Activated T-cell treated with anti-CD3 and anti-CD28 coated beads, Interleukin-2, amount 50 U/mL, for 72 hours (primary cell): ENCODE results near the gene KATNAL1. TPM values are rescaled to one million over a fixed set of nuclear protein-coding genes. Genes with fewer than 3 reads are reported as not detected.

Experiments
- ATAC-seq, 2 donors: fragments of 150-1000 bp; cut with Tn5 transposase; replicated peaks in 1 of 2; 2 replicates each; pipeline ENCODE4 v1.10.0; 2021; ENCODE audit warnings: moderate library complexity in 2 of 2, mild to moderate bottlenecking in 1 of 2
- DNase-seq, 2 donors: peaks; one replicate each; pipeline ENCODE4 v3.0.0; 2021 to 2022; ENCODE audit warnings: mixed read lengths in 1 of 2
- H3K27ac Mint-ChIP-seq: one replicate; pipeline ENCODE4 v1.8.0; 2022; ENCODE audit warnings: mild to moderate bottlenecking, moderate library complexity, mixed read lengths
- H3K27me3 Mint-ChIP-seq: one replicate; pipeline ENCODE4 v1.8.0; 2022; ENCODE audit warnings: low read depth, mixed read lengths
- H3K36me3 Mint-ChIP-seq, 2 donors: one replicate each; pipeline ENCODE4 v1.8.0; 2022; ENCODE audit warnings: mixed read lengths in 2 of 2, mild to moderate bottlenecking in 1 of 2; ENCODE audit not compliant: insufficient read depth in 2 of 2
- H3K4me1 Mint-ChIP-seq: one replicate; pipeline ENCODE4 v1.8.0; 2022; ENCODE audit warnings: low read depth, mixed read lengths
- H3K4me3 Mint-ChIP-seq, 2 donors: one replicate each; pipeline ENCODE4 v1.8.0; 2022; ENCODE audit warnings: mild to moderate bottlenecking in 2 of 2, mixed read lengths in 2 of 2, moderate library complexity in 2 of 2
- H3K9me3 Mint-ChIP-seq, 2 donors: one replicate each; pipeline ENCODE4 v1.8.0; 2022; ENCODE audit warnings: mixed read lengths in 2 of 2
- total RNA-seq, 2 donors: library from RNA; stranded (reverse); gene quantifications; one replicate each; pipeline ENCODE4 v1.2.3, GENCODE V29; 2022

Gene KATNAL1
- total RNA-seq, 2 donors from 2014 or later = 17.9 to 25.5 TPM

DNA sequence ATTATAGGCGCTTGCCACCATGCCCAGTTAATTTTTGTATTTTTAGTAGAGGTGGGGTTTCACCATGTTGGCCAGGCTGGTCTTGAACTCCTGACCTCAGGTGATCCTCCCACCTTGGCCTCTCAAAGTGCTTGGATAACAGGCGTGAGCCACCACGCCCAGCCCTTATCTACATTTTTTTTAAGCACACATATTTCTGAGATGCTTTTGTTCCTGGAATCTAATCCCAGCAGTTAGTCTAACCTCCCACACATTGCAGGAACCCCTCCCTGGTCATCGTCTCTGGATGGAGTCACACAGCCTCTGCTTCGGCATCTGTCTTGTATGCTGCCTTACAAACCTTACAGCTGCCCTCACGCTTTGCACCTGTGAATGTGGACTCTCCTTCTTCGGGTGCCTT, 15.1 kb upstream of the KATNAL1 start:
- no peaks in the 10 kb centered on the region for H3K27me3 Mint-ChIP-seq
- ATAC-seq = no peak
- H3K36me3 Mint-ChIP-seq = no peaks in the 10 kb centered on the region

GRCh38 chr13:30321256-30321655, 13.9 kb upstream of the KATNAL1 start:
- Mint-ChIP-seq H3K27me3 (no peaks in the 10 kb centered on the region), H3K27ac (no peak overlapping the region), H3K4me3 (no peak overlapping the region), H3K4me1 (peaks cover 5% of the 10 kb centered on the region), H3K36me3 (no peaks in the 10 kb centered on the region), H3K9me3 (no peaks in the 10 kb centered on the region)
- ATAC-seq = no peak
- DNase-seq = no peak

More for the DNA sequence above, 15.1 kb upstream of the KATNAL1 start:
- Mint-ChIP-seq H3K4me1 (peaks cover 5% of the 10 kb centered on the region), H3K4me3 (no peak overlapping the region), H3K9me3 (no peaks in the 10 kb centered on the region), H3K27ac (no peak overlapping the region)
- no peak for DNase-seq

DNA sequence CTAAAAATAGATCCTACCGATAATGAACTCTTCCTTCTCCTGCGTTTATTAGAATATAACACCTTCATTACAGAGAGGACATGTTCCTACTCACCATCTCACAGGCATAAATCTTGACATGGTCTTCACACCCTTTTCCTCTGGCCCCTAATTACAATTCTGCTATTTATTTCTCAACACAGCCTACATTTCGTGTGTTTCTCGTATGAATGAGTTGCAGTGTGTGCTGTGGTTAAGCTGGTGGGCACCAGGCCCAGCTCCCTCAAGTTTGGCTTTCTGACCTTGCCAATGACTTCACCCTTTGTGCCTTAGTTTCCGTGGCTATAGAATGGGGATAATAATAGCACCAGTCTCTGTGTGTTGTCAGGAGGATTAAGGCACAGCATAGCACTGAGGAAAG, 12.3 kb upstream of the KATNAL1 start:
- DNase-seq (no peak), ATAC-seq (no peak)
- Mint-ChIP-seq H3K27me3 (no peaks in the 10 kb centered on the region), H3K4me1 (no peaks in the 10 kb centered on the region), H3K9me3 (no peaks in the 10 kb centered on the region), H3K36me3 (no peaks in the 10 kb centered on the region), H3K27ac (no peak overlapping the region), H3K4me3 (no peak overlapping the region)

GRCh38 chr13:30319130-30319529, 11.8 kb upstream of the KATNAL1 start:
- ATAC-seq = no peak
- Mint-ChIP-seq H3K4me3 (no peak overlapping the region), H3K27ac (no peak overlapping the region), H3K36me3 (no peaks in the 10 kb centered on the region), H3K27me3 (no peaks in the 10 kb centered on the region), H3K4me1 (no peaks in the 10 kb centered on the region), H3K9me3 (no peaks in the 10 kb centered on the region)
- DNase-seq = no peak

GRCh38 chr13:30318026-30318425, 10.7 kb upstream of the KATNAL1 start:
- H3K4me3 Mint-ChIP-seq = no peak overlapping the region
- H3K27ac Mint-ChIP-seq = no peak overlapping the region
- no peak for ATAC-seq
- H3K4me1 Mint-ChIP-seq = peaks cover 9% of the 10 kb centered on the region
- no peak for DNase-seq
- H3K9me3 Mint-ChIP-seq = no peaks in the 10 kb centered on the region
- no peaks in the 10 kb centered on the region for H3K27me3 Mint-ChIP-seq
- H3K36me3 Mint-ChIP-seq = no peaks in the 10 kb centered on the region

DNA sequence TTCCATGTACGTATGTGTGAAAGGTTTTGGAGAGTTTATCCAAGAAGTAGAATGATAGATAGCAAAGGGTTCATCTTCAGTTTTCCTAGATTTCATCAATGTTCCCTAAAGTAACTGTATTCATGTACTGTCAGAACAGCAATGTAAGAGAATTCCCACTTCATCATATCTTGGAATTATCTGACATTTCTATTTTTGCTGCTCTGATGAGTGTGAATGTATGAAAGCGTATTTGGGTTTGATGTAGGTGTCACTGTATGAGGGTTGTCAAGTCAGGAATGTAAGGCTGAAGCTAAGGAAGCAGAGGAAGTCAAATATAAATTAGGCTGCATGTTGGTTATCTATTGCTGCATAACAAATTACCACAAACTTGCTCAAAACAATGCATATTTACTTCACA, 7.2 kb upstream of the KATNAL1 start:
- no peaks in the 10 kb centered on the region for H3K27me3 Mint-ChIP-seq
- H3K36me3 Mint-ChIP-seq = no peaks in the 10 kb centered on the region
- no peaks in the 10 kb centered on the region for H3K9me3 Mint-ChIP-seq
- peaks cover 11% of the 10 kb centered on the region for H3K4me1 Mint-ChIP-seq
- no peak overlapping the region for H3K27ac Mint-ChIP-seq
- ATAC-seq (no peak), DNase-seq (no peak)
- no peak overlapping the region for H3K4me3 Mint-ChIP-seq

DNA sequence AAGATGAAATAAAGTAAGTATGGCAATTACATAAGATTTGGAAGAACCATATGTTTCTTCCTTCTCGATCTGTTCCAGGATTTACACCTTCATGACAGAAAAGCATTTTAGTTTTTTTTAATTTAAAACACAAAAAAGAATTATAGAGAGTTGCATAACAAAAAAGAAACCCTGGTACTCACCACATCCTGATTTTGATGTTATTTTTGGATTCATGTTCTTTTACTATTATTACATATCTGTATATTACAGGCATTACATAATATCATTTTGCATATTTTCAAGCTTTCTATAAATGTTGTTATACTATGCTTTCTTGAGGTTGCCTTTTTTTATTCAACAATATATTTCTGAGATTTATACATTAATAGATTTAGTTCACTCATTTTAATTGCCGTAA, 6.7 kb upstream of the KATNAL1 start:
- Mint-ChIP-seq H3K4me3 (no peak overlapping the region), H3K36me3 (no peaks in the 10 kb centered on the region), H3K9me3 (no peaks in the 10 kb centered on the region), H3K4me1 (peaks cover 16% of the 10 kb centered on the region), H3K27ac (no peak overlapping the region), H3K27me3 (no peaks in the 10 kb centered on the region)
- ATAC-seq (no peak), DNase-seq (no peak)

DNA sequence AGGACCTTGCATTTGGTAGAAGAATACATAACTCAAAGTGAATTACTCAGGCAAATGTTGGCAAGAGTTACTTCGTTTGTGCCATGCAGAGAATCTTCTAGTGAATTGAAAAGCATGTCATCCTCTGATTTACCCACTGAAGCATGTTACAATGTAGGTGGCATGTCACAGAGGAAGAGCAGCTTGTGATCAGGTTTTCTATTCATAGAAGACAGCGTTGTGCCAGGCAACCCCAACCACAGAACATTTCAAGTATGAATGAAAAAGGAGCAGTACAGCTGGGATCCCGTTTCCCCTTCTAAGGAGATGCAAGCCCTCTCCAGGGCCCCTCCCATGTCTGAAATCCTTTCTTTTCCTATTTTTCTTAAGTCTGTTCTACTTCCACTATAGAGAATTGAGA, 6.0 kb upstream of the KATNAL1 start:
- H3K27ac Mint-ChIP-seq = no peak overlapping the region
- DNase-seq = no peak
- H3K4me1 Mint-ChIP-seq = peaks cover 23% of the 10 kb centered on the region
- no peaks in the 10 kb centered on the region for H3K27me3 Mint-ChIP-seq
- no peaks in the 10 kb centered on the region for H3K9me3 Mint-ChIP-seq
- H3K4me3 Mint-ChIP-seq = no peak overlapping the region
- H3K36me3 Mint-ChIP-seq = no peaks in the 10 kb centered on the region
- no peak for ATAC-seq

DNA sequence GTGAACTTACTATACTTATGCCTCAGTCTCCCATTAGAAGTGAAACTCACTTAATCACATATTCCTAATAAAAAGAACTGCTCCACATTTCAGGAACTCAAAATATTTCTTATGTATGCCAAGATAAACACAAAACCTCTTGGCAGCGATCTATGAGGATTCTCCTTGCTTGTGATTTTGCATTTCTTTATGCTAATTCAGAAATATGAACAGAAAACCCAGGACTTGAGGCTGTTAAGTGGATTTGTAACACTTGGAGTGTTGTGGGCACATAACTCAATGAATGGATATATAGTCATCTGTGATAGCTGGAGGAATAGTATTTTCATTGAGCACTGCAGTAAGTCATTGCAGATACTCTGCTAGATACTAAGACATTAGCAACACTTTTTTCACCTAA, 5.6 kb upstream of the KATNAL1 start:
- no peaks in the 10 kb centered on the region for H3K9me3 Mint-ChIP-seq
- H3K36me3 Mint-ChIP-seq = no peaks in the 10 kb centered on the region
- DNase-seq = no peak

DNA sequence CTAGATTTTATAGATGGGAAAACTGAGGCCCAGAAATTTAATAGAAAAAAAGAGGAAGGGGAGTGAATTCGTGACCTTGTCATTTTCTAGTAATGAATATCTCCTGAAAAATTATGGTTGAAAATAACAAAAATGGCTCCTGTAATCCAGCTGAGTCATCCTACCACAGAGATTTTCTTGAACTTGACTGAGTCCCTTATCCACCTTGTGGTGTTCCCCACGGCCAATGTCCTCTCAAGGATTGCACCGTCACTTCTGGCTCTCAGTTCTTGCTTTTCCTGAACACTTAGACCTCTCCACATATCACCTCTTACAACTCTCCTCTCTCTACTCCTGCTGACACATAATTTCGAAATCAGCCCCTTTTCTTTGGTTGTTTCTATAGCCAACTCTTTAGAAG, 1.2 kb upstream of the KATNAL1 start:
- no peak for ATAC-seq
- no peaks in the 10 kb centered on the region for H3K36me3 Mint-ChIP-seq
- no peaks in the 10 kb centered on the region for H3K27me3 Mint-ChIP-seq
- no peak for DNase-seq
- H3K4me3 Mint-ChIP-seq = peak overlapping the region; percentile 37
- H3K27ac Mint-ChIP-seq = peak overlapping the region; percentile 2
- no peaks in the 10 kb centered on the region for H3K9me3 Mint-ChIP-seq
- peaks cover 42% of the 10 kb centered on the region for H3K4me1 Mint-ChIP-seq

More for the DNA sequence above, 5.6 kb upstream of the KATNAL1 start:
- Mint-ChIP-seq H3K4me1 (peaks cover 23% of the 10 kb centered on the region), H3K27me3 (no peaks in the 10 kb centered on the region), H3K4me3 (no peak overlapping the region), H3K27ac (no peak overlapping the region)
- no peak for ATAC-seq

DNA sequence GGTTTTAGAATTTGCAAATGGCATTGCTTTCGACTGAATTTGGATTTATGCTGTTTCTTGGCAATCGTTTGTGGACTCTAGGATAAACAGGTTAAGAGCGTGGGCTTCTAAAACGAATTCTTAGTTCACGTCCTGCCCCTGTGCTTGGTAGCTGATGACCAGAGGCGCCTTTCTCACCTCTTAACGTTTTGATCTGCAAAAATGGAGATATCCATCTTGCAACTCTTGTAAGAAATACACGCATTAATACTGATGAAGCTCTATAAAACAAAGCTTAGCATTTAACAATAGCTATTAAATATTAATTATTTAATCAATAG, 580 bp upstream of the KATNAL1 start:
- Mint-ChIP-seq H3K4me3 (peak overlapping the region; percentile 86 to 96), H3K4me1 (peaks cover 37% of the 10 kb centered on the region), H3K9me3 (no peaks in the 10 kb centered on the region), H3K27ac (no peak overlapping the region), H3K36me3 (no peaks in the 10 kb centered on the region), H3K27me3 (no peaks in the 10 kb centered on the region)
- ATAC-seq = no peak
- DNase-seq = no peak

DNA sequence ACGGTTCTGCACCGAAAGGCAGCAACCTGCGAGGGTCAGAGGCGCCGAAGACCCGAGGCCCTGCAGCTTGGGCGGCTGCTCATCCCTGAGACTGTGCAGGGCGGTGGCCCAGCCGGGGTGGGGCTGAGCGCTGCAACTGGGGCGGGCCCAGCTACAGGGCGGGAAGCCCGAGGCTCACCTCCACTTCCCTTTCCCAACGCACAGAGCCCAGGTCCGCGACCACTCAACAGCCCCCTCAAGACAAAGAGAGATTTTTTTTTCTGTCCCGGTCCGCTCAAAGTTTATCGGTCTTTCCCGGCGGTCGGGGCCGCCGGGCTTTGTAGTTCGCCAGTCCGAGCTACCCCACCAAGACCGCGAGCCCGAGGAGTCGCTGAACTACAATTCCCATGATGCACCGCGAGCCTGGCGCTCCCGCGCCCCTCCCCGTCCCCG, 573 bp downstream of the KATNAL1 start:
- Mint-ChIP-seq H3K27me3 (no peaks in the 10 kb centered on the region), H3K9me3 (no peaks in the 10 kb centered on the region), H3K4me1 (peaks cover 37% of the 10 kb centered on the region), H3K36me3 (no peaks in the 10 kb centered on the region), H3K4me3 (peak overlapping the region; percentile 86 to 96), H3K27ac (peak overlapping the region; percentile 71)
- ATAC-seq (peak; percentile 91 to 93), DNase-seq (peak; percentile 94 to 95)

- DNase-seq (no peak), ATAC-seq (no peak)
- peaks cover 37% of the 10 kb centered on the region for H3K4me1 Mint-ChIP-seq
- no peaks in the 10 kb centered on the region for H3K27me3 Mint-ChIP-seq
- H3K4me3 Mint-ChIP-seq = peak overlapping the region; percentile 64 to 78
- H3K36me3 Mint-ChIP-seq = no peaks in the 10 kb centered on the region
- no peaks in the 10 kb centered on the region for H3K9me3 Mint-ChIP-seq
- peak overlapping the region; percentile 32 for H3K27ac Mint-ChIP-seq
Observed at GRCh38 chr13:30305456-30305970, 1.8 kb downstream of the KATNAL1 start.

DNA sequence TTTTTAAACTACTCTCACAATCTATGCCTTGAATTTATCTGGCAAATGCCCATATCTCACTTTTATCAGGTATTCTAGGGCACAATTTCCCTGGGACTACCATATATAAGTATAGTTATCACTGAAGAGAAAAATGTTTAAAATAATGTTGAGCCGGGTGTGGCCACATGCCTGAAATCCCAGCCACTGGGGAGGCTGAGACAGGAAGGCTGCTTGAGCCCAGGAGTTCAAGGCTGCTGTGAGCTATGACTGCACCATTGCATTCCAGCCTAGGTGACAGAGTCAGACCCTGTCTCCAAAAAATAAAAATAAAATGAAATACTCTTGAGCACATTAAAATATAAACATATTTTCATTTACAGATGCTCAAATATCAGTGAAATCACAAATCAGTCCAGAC, 4.1 kb downstream of the KATNAL1 start:
- Mint-ChIP-seq H3K36me3 (no peaks in the 10 kb centered on the region), H3K27me3 (no peaks in the 10 kb centered on the region), H3K9me3 (no peaks in the 10 kb centered on the region), H3K4me3 (no peak overlapping the region), H3K4me1 (peaks cover 33% of the 10 kb centered on the region), H3K27ac (no peak overlapping the region)
- no peak for DNase-seq
- ATAC-seq = no peak
